ENCODE data around the gene BCAR3. TPM values are rescaled to one million over a fixed set of nuclear protein-coding genes. Genes with fewer than 3 reads are reported as not detected.
A peak's percentile ranks its signal among the peaks of the same experiment; 100 is the strongest.

The BCAR3 gene
- total and polyA plus RNA-seq, 2 of the 4 experiments (the other 2 are of a cell fraction): 41.4 to 46.4 TPM

- DNase-seq (no peak), ATAC-seq (ENCODE audit: low read depth) (no peak)
- H3K18ac ChIP-seq (ENCODE audit: low read depth, low read length): no peak overlapping the region
- H2AFZ ChIP-seq (replicated peaks; ENCODE audit: low read length, poor library complexity): no peak overlapping the region
- H3K79me1 ChIP-seq (ENCODE audit: low read depth in 1 of 2, low read length in 2 of 2): no peaks in the 10 kb centered on the region
- H3K4me3 ChIP-seq (ENCODE audit: insufficient read depth, low read depth, low read length): no peak overlapping the region
- H2BK120ac ChIP-seq (ENCODE audit: low read depth, low read length): no peak overlapping the region
- TF ChIP-seq RCOR1 (IDR thresholded peaks at IDR 0.05; ENCODE audit: insufficient replicate concordance, low read length): no peak
- TF ChIP-seq MAZ (IDR thresholded peaks at IDR 0.05; ENCODE audit: borderline replicate concordance, low read depth, low read length): no peak
- TF ChIP-seq CHD1 (IDR thresholded peaks at IDR 0.05; ENCODE audit: low read depth, low read length): no peak
- TF ChIP-seq MAFK (IDR thresholded peaks at IDR 0.05; ENCODE audit: low read depth, low read length): peak; percentile 41
- no peak for TF ChIP-seq SMC3 (IDR thresholded peaks at IDR 0.05; ENCODE audit: low read depth, low read length)
- H3K9me1 ChIP-seq (ENCODE audit: insufficient read depth, low read length): no peaks in the 10 kb centered on the region
- peaks cover 2% of the 10 kb centered on the region; the same call in 1 of the 2 replicates for H3K36me3 ChIP-seq (ENCODE audit: control insufficient read depth, insufficient read depth, low read length)
- no peaks in the 10 kb centered on the region for H3K9me3 ChIP-seq (ENCODE audit: control insufficient read depth, insufficient read depth, low read length)
- no peak overlapping the region for H2BK5ac ChIP-seq (ENCODE audit: low read depth, low read length, poor library complexity, severe bottlenecking)
- H3K14ac ChIP-seq (replicated peaks; ENCODE audit: low read depth, low read length): no peak overlapping the region
- no peak overlapping the region for H2AK9ac ChIP-seq (replicated peaks; ENCODE audit: low read depth, low read length, poor library complexity)
- H2AK5ac ChIP-seq (ENCODE audit: low read depth, low read length): no peak overlapping the region
- no peak overlapping the region for H3K4me2 ChIP-seq (ENCODE audit: low read depth, low read length)
- H3K23ac ChIP-seq (ENCODE audit: low read depth, low read length): no peak overlapping the region
- H4K20me1 ChIP-seq (ENCODE audit: insufficient read depth, low read length): no peaks in the 10 kb centered on the region
- H4K91ac ChIP-seq (ENCODE audit: insufficient read depth, low read depth, low read length): no peak overlapping the region
- H3K4ac ChIP-seq (ENCODE audit: low read depth, low read length): no peak overlapping the region
- no peaks in the 10 kb centered on the region for H3K27me3 ChIP-seq (ENCODE audit: control insufficient read depth, insufficient read depth, low read length)
- no TSS peak for BruUV-seq (replicated peaks)
- H4K8ac ChIP-seq (ENCODE audit: low read depth in 2 of 2, low read length in 2 of 2): no peak overlapping the region
- no peak overlapping the region for H3K27ac ChIP-seq (ENCODE audit: insufficient read depth, low read length)
- no peak overlapping the region for H4K5ac ChIP-seq (ENCODE audit: low read depth, low read length)
- ChIA-PET POLR2A (ENCODE audit: unreplicated experiment) (no interaction called here), CTCF (no interaction called here)
- H3K9ac ChIP-seq (ENCODE audit: low read depth, low read length): no peak overlapping the region
- intact Hi-C loops (cut with micrococcal nuclease): no loop called here
- in situ Hi-C loops (cut with MboI; ENCODE audit: low sequenced_read_pairs): no loop called here
- no CpG with 5 or more reads among the region's 3 CpGs for WGBS, 2 experiments (ENCODE audit: extremely low coverage in 2 of 2, insufficient read length in 1 of 2)
- dilution Hi-C loops (cut with HindIII; ENCODE audit: low sequenced_read_pairs, unreplicated experiment): no loop called here
- H3K4me1 ChIP-seq (ENCODE audit: control insufficient read depth, insufficient read depth, low read length): no peaks in the 10 kb centered on the region
- H2BK20ac ChIP-seq (ENCODE audit: low read depth, low read length): no peak overlapping the region
- H2BK15ac ChIP-seq (ENCODE audit: low read depth, low read length): no peak overlapping the region
- H3K56ac ChIP-seq (ENCODE audit: extremely low read depth, insufficient read depth, low read length): no peak overlapping the region
Observed at GRCh38 chr1:93532780-93533378, 148.8 kb downstream of the BCAR3 start.

All from IMR-90 (cell line).